Panc1 (cell line): Measurements from ENCODE around the gene SLC38A9. TPM values are rescaled to one million over a fixed set of nuclear protein-coding genes. Genes with fewer than 3 reads are reported as not detected.
"Not testable (repeated sequence)": the region's sequence is repeated elsewhere in the genome, so short reads cannot be mapped to it uniquely, and the experiment has no call there.

Experiments
- ATAC-seq: fragments of 200-7000 bp; cut with Tn5 transposase; 2 replicates; pipeline ENCODE4 v1.9.1; 2020; ENCODE audit warnings: mild to moderate bottlenecking, moderate library complexity
- BruUV-seq: library from RNA; stranded (reverse); fragments of 400-500 nt; replicated peaks from 2 replicates; lab custom pipeline; 2021; lab: Mats Ljungman, UMichigan
- CTCF ChIA-PET: fragments of 300-600 bp; sonication (Branson Sonifier 250); formaldehyde crosslinking; loops from one replicate; lab custom pipeline; 2022; ENCODE audit warnings: antibody characterized with exemption; lab: Charles Lee
- POLR2A ChIA-PET: fragments of 300-600 bp; sonication (Branson Sonifier 250); formaldehyde crosslinking; loops from one replicate; lab custom pipeline; 2022; ENCODE audit warnings: antibody characterized with exemption; lab: Charles Lee
- DNase-seq: peaks from one replicate; pipeline ENCODE4 v3.0.0-alpha.2; 2010; ENCODE audit warnings: low read depth, low spot score
- H3K27ac ChIP-seq: 2 replicates; pipeline ENCODE4 v1.5.1; 2011; ENCODE audit warnings: mild to moderate bottlenecking, low read length, inconsistent platforms
- H3K27me3 ChIP-seq: fragments of 200-500 bp; sonication (Bioruptor generic); 2 replicates; pipeline ENCODE4 v1.6.0; 2014; ENCODE audit warnings: low read length, inconsistent platforms; ENCODE audit not compliant: control insufficient read depth, insufficient read depth
- H3K36me3 ChIP-seq: fragments of 200-500 bp; sonication (Bioruptor generic); 2 replicates; pipeline ENCODE4 v1.5.1; 2014; ENCODE audit warnings: inconsistent platforms, mild to moderate bottlenecking, low read length, moderate library complexity; ENCODE audit not compliant: control insufficient read depth, insufficient read depth
- H3K4me1 ChIP-seq: 2 replicates; pipeline ENCODE4 v1.5.1; 2011; ENCODE audit warnings: inconsistent platforms, mild to moderate bottlenecking, low read length, moderate library complexity; ENCODE audit not compliant: control insufficient read depth, insufficient read depth
- H3K4me3 ChIP-seq, 2 experiments: 2 replicates each; pipeline ENCODE4 v1.5.1; 2011 to 2012; ENCODE audit warnings: low read depth in 2 of 2, low read length in 2 of 2, mild to moderate bottlenecking in 2 of 2, inconsistent platforms in 1 of 2, moderate library complexity in 1 of 2
- H3K9me3 ChIP-seq: fragments of 200-500 bp; sonication (Bioruptor generic); 2 replicates; pipeline ENCODE4 v1.5.1; 2014; ENCODE audit warnings: low read depth, mild to moderate bottlenecking, inconsistent platforms, low read length, moderate library complexity; ENCODE audit not compliant: control insufficient read depth, insufficient read depth
- CTCF ChIP-seq: fragments of 450-650 bp; IDR thresholded peaks from 2 replicates; pipeline ENCODE4 v1.5.1; 2017; ENCODE audit warnings: mild to moderate bottlenecking
- POLR2AphosphoS5 ChIP-seq: IDR thresholded peaks from 2 replicates; pipeline ENCODE4 v1.6.1; 2012; ENCODE audit warnings: mild to moderate bottlenecking, low read depth, low read length, moderate library complexity
- REST ChIP-seq, 2 experiments: IDR thresholded peaks; 2 replicates each; pipeline ENCODE4 v1.6.1; 2011 to 2012; ENCODE audit warnings: low read depth in 2 of 2, control low read depth in 1 of 2, low read length in 1 of 2, mild to moderate bottlenecking in 1 of 2, moderate library complexity in 1 of 2; ENCODE audit not compliant: insufficient read depth in 1 of 2
- SIN3A ChIP-seq: IDR thresholded peaks from 2 replicates; pipeline ENCODE4 v1.6.1; 2012; ENCODE audit warnings: low read depth, mild to moderate bottlenecking, low read length, moderate library complexity, borderline replicate concordance; ENCODE audit not compliant: insufficient read depth
- TCF7L2 ChIP-seq: IDR thresholded peaks from 2 replicates; pipeline ENCODE4 v1.6.1; 2011; ENCODE audit warnings: mild to moderate bottlenecking, low read depth, low read length, inconsistent platforms
- in situ Hi-C: cut with HindIII; loops from 2 replicates; pipeline ENCODE4 v1.10.0; 2016; ENCODE audit warnings: low sequenced_read_pairs, low pct_unique_long_range_greater_than_20kb
- intact Hi-C: fragments of 100-400 bp; cut with micrococcal nuclease; formaldehyde crosslinking; loops from one replicate; pipeline ENCODE4 v1.10.0; 2022; ENCODE audit not compliant: unreplicated experiment
- total RNA-seq: library from RNA; stranded (reverse); gene quantifications from one replicate; pipeline ENCODE4 v1.2.1, GENCODE V29; 2021; ENCODE audit not compliant: unreplicated experiment

The SLC38A9 gene
- total RNA-seq, 1 experiment from 2014 or later: 12.8 TPM

DNA sequence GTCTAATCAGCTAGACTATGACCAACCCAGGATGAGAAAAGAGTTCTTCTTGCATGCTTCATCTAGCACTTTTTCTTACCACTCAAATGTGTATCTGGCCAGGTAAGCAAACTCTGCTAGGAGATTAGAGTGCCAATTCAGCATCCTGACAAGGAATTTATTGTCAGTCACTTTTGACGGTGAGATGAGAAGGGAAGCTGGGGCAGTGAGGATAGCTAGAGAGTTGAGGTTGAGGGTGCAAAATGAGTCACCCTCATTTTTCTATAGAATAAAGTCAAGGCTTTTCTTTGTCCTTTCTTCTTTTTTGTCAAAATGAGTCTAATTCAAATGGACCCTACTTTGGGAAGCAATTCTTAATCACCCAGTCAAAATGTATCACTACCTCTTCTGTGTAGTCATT, 102.7 kb downstream of the SLC38A9 start:
- ATAC-seq: no peak
- ChIA-PET POLR2A (no interaction called here), CTCF (no interaction called here)
- intact Hi-C loops: no loop called here
- in situ Hi-C loops: no loop called here
- TF ChIP-seq TCF7L2 (no peak), POLR2AphosphoS5 (no peak), SIN3A (no peak), CTCF (no peak), REST (IDR thresholded peaks at IDR 0.05; ENCODE audit: insufficient read depth in 1 of 2, low read depth in 2 of 2, low read length in 1 of 2) (no peak)
- BruUV-seq: no TSS peak
- H3K9me3 ChIP-seq: no peaks in the 10 kb centered on the region
- 0 out of 2 replicates have a peak, but pooled peaks cover 2% of the 10 kb centered on the region for H3K4me1 ChIP-seq
- H3K27ac ChIP-seq: no peak overlapping the region
- H3K36me3 ChIP-seq: no peaks in the 10 kb centered on the region
- H3K27me3 ChIP-seq: no peaks in the 10 kb centered on the region
- no peak overlapping the region for H3K4me3 ChIP-seq
- DNase-seq: no peak

- DNase-seq (no peak), ATAC-seq (no peak)
- no peaks in the 10 kb centered on the region for H3K9me3 ChIP-seq
- H3K4me1 ChIP-seq: 0 out of 2 replicates have a peak, but pooled peaks cover 3% of the 10 kb centered on the region
- no TSS peak for BruUV-seq
- no peak overlapping the region for H3K4me3 ChIP-seq
- ChIA-PET CTCF (no interaction called here), POLR2A (interaction anchor here (0.6 kb wide), 2 partner anchors 202 to 334 kb away, joined by 3 to 4 read pairs; no protein-coding TSS in a partner anchor)
- TF ChIP-seq SIN3A (no peak), REST (IDR thresholded peaks at IDR 0.05; ENCODE audit: insufficient read depth in 1 of 2, low read depth in 2 of 2, low read length in 1 of 2) (no peak), CTCF (no peak), TCF7L2 (no peak), POLR2AphosphoS5 (no peak)
- H3K36me3 ChIP-seq: no peaks in the 10 kb centered on the region
- no peak overlapping the region for H3K27ac ChIP-seq
- in situ Hi-C loops: no loop called here
- H3K27me3 ChIP-seq: no peaks in the 10 kb centered on the region
- intact Hi-C loops: no loop called here
Observed at GRCh38 chr5:55608595-55609349, 103.4 kb downstream of the SLC38A9 start.

DNA sequence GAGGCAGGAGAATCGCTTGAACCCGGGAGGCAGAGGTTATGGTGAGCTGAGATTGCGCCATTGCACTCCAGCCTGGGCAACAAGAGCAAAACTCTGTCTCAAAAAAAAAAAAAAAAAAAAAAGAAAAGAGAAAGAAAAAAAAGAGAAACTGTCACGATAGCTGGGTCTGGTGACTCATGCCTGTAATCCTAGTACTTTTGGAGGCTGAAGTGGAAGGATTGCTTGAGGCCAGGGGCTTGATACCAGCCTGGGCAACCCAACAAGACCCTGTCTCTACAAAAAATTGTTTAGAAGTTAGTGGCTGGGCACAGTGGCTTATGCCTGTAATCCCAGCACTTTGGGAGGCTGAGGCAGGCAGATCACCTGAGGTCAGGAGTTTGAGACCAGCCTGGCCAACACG, 104.8 kb downstream of the SLC38A9 start:
- in situ Hi-C loops, H3K9me3 ChIP-seq, H3K27ac ChIP-seq, H3K4me1 ChIP-seq, intact Hi-C loops, CTCF ChIA-PET, H3K36me3 ChIP-seq, ATAC-seq, DNase-seq, H3K27me3 ChIP-seq, BruUV-seq, POLR2A ChIA-PET, H3K4me3 ChIP-seq: not testable (repeated sequence)
